ENCODE data around the gene ROBO1. TPM values are rescaled to one million over a fixed set of nuclear protein-coding genes. Genes with fewer than 3 reads are reported as not detected.

Gene ROBO1
- total and polyA plus RNA-seq, 2 of the 13 experiments (the other 11 are each of a cell fraction or from before 2014, with no cell fraction given) = 52.2 to 71.0 TPM

GRCh38 chr3:79378064-79378463, 389.7 kb downstream of the ROBO1 start:
- Histone ChIP-seq H3K79me2 (ENCODE audit: insufficient read depth, low read length) (no peaks in the 10 kb centered on the region), H3K36me3 (replicated peaks in 1 of 2; ENCODE audit: control insufficient read depth in 1 of 2, insufficient read depth in 2 of 2, low read length in 2 of 2) (no peaks in the 10 kb centered on the region), H3K9me3 (ENCODE audit: low read length) (no peaks in the 10 kb centered on the region), H3K9ac (ENCODE audit: insufficient read depth, low read depth, low read length) (no peak overlapping the region), H3K4me2 (ENCODE audit: low read depth, low read length) (no peak overlapping the region), H3K4me3 (replicated peaks in 1 of 3; ENCODE audit: insufficient read depth in 1 of 3, low read depth in 2 of 3, low read length in 3 of 3) (no peak overlapping the region), H3K27me3 (ENCODE audit: control insufficient read depth in 1 of 2, insufficient read depth in 2 of 2, low read length in 2 of 2) (no peaks in the 10 kb centered on the region), H2AFZ (ENCODE audit: low read length) (no peak overlapping the region), H3K4me1 (ENCODE audit: insufficient read depth, low read length) (no peaks in the 10 kb centered on the region), H4K20me1 (ENCODE audit: insufficient read depth, low read length) (no peaks in the 10 kb centered on the region), H3K27ac (ENCODE audit: extremely low read length, insufficient read depth, low read length) (no peak overlapping the region)
- DNase-seq (ENCODE audit: low spot score) (no peak), FAIRE-seq (no peak), ATAC-seq (no peak)
- TF ChIP-seq BHLHE40 (IDR thresholded peaks at IDR 0.05; ENCODE audit: low read length) (no peak), CEBPB (IDR thresholded peaks at IDR 0.05; ENCODE audit: borderline replicate concordance, low read depth, low read length) (peak; percentile 59)
- intact Hi-C loops (cut with micrococcal nuclease; ENCODE audit: unreplicated experiment) = no loop called here
- 13% methylated on average over 3 of the region's 3 CpGs for WGBS (ENCODE audit: low lambda C conversion rate)
- in situ Hi-C loops (cut with HindIII; ENCODE audit: extremely low pct_ligation_motif_present, low pct_unique_long_range_greater_than_20kb) = no loop called here
- POLR2A ChIA-PET = no interaction called here
- CTCF ChIA-PET (ENCODE audit: low intra/inter-chr PET ratio, low total read pairs) = no interaction called here
- BruUV-seq (replicated peaks) = no TSS peak

GRCh38 chr3:79369306-79369705, 398.5 kb downstream of the ROBO1 start:
- in situ Hi-C loops (cut with HindIII; ENCODE audit: extremely low pct_ligation_motif_present, low pct_unique_long_range_greater_than_20kb) = loop anchor here (10.0 to 25.0 kb wide), 2 partner anchors 285 to 707 kb away; no protein-coding TSS in a partner anchor
- no peak overlapping the region for H2AFZ ChIP-seq (ENCODE audit: low read length)

More at GRCh38 chr3:79369306-79369705, 398.5 kb downstream of the ROBO1 start:
- H3K27me3 ChIP-seq (ENCODE audit: control insufficient read depth in 1 of 2, insufficient read depth in 2 of 2, low read length in 2 of 2) = no peaks in the 10 kb centered on the region
- WGBS (ENCODE audit: low lambda C conversion rate) = 0% methylated on average over 1 of the region's 1 CpG
- no peaks in the 10 kb centered on the region for H3K79me2 ChIP-seq (ENCODE audit: insufficient read depth, low read length)
- H3K4me1 ChIP-seq (ENCODE audit: insufficient read depth, low read length) = no peaks in the 10 kb centered on the region
- DNase-seq (ENCODE audit: low spot score) (no peak), FAIRE-seq (no peak), ATAC-seq (peak; percentile 32; the same call in 1 of the 3 replicates)
- H3K9ac ChIP-seq (ENCODE audit: insufficient read depth, low read depth, low read length) = no peak overlapping the region
- H3K9me3 ChIP-seq (ENCODE audit: low read length) = no peaks in the 10 kb centered on the region
- H3K36me3 ChIP-seq (replicated peaks in 1 of 2; ENCODE audit: control insufficient read depth in 1 of 2, insufficient read depth in 2 of 2, low read length in 2 of 2) = no peaks in the 10 kb centered on the region
- no TSS peak for BruUV-seq (replicated peaks)
- no peak overlapping the region for H3K4me3 ChIP-seq (replicated peaks in 1 of 3; ENCODE audit: insufficient read depth in 1 of 3, low read depth in 2 of 3, low read length in 3 of 3)
- POLR2A ChIA-PET = no interaction called here
- no peak overlapping the region for H3K4me2 ChIP-seq (ENCODE audit: low read depth, low read length)
- TF ChIP-seq FOXP1 (IDR thresholded peaks at IDR 0.05) = no peak
- no peak for TF ChIP-seq FOXP1 (CRISPR knock-in tag; IDR thresholded peaks at IDR 0.05)
- no peak for TF ChIP-seq HES4 (CRISPR knock-in tag; IDR thresholded peaks at IDR 0.05; ENCODE audit: borderline replicate concordance)
- TF ChIP-seq ZNF549 (CRISPR knock-in tag; IDR thresholded peaks at IDR 0.05) = no peak
- no peak for TF ChIP-seq ATF7-NPFF (CRISPR knock-in tag; IDR thresholded peaks at IDR 0.05; ENCODE audit: low read depth)
- no peak for TF ChIP-seq ZGPAT (CRISPR knock-in tag; IDR thresholded peaks at IDR 0.05)
- no peak for TF ChIP-seq DMTF1 (CRISPR knock-in tag; IDR thresholded peaks at IDR 0.05)
- TF ChIP-seq SP1 (IDR thresholded peaks at IDR 0.05) = no peak
- TF ChIP-seq SP1 (CRISPR knock-in tag; IDR thresholded peaks at IDR 0.05) = no peak
- no peak overlapping the region for H3K27ac ChIP-seq (ENCODE audit: extremely low read length, insufficient read depth, low read length)
- CTCF ChIA-PET (ENCODE audit: low intra/inter-chr PET ratio, low total read pairs) = no interaction called here
- intact Hi-C loops (cut with micrococcal nuclease; ENCODE audit: unreplicated experiment) = no loop called here
- H4K20me1 ChIP-seq (ENCODE audit: insufficient read depth, low read length) = no peaks in the 10 kb centered on the region
